GM18507 (cell line): ENCODE results near the gene PEMT.
"Not testable (repeated sequence)": the region's sequence is repeated elsewhere in the genome, so short reads cannot be mapped to it uniquely, and the experiment has no call there.

Experiments
- DNase-seq: peaks from one replicate; pipeline ENCODE4 v3.0.0; 2011; ENCODE audit warnings: low read depth; ENCODE audit not compliant: insufficient read length; ENCODE audit errors: extremely low spot score
- FAIRE-seq: peaks from 2 replicates; lab custom pipeline; 2011; peaks lifted over from hg19 to GRCh38; lab: Jason Lieb, UNC

PEMT gene

GRCh38 chr17:17472333-17472920, 119.1 kb downstream of the PEMT start:
- FAIRE-seq, result no peak
- no peak for DNase-seq

GRCh38 chr17:17469996-17470395, 121.5 kb downstream of the PEMT start:
- DNase-seq, result no peak
- FAIRE-seq, result no peak

GRCh38 chr17:17469358-17469757, 122.2 kb downstream of the PEMT start:
- no peak for FAIRE-seq
- no peak for DNase-seq

- DNase-seq (no peak), FAIRE-seq (no peak)
Measured at GRCh38 chr17:17468217-17469010, 123.1 kb downstream of the PEMT start.

GRCh38 chr17:17467720-17468119, 123.8 kb downstream of the PEMT start:
- FAIRE-seq (no peak), DNase-seq (no peak)

GRCh38 chr17:17467016-17467415, 124.5 kb downstream of the PEMT start:
- DNase-seq (no peak), FAIRE-seq (no peak)

- FAIRE-seq, result no peak
- DNase-seq, result no peak
Measured at GRCh38 chr17:17466511-17466910, 125.0 kb downstream of the PEMT start.

- not testable (repeated sequence) for DNase-seq, FAIRE-seq
Measured at GRCh38 chr17:17465878-17466277, 125.6 kb downstream of the PEMT start.

- DNase-seq (no peak), FAIRE-seq (no peak)
Measured at GRCh38 chr17:17463821-17464220, 127.7 kb downstream of the PEMT start.

GRCh38 chr17:17462048-17462824, 129.3 kb downstream of the PEMT start:
- no peak for FAIRE-seq
- no peak for DNase-seq

GRCh38 chr17:17460038-17460437, 131.5 kb downstream of the PEMT start:
- DNase-seq (no peak), FAIRE-seq (no peak)

- DNase-seq (no peak), FAIRE-seq (no peak)
Measured at GRCh38 chr17:17457680-17458079, 133.8 kb downstream of the PEMT start.

- DNase-seq, result no peak
- no peak for FAIRE-seq
Measured at GRCh38 chr17:17456251-17456650, 135.3 kb downstream of the PEMT start.
